Epidermal melanocyte (primary cell): ENCODE results near the gene ETFB.

Experiments
- DNase-seq: peaks from one replicate; pipeline ENCODE4 v3.0.0; 2011; ENCODE audit warnings: low spot score; ENCODE audit not compliant: insufficient read length

Gene ETFB

DNA sequence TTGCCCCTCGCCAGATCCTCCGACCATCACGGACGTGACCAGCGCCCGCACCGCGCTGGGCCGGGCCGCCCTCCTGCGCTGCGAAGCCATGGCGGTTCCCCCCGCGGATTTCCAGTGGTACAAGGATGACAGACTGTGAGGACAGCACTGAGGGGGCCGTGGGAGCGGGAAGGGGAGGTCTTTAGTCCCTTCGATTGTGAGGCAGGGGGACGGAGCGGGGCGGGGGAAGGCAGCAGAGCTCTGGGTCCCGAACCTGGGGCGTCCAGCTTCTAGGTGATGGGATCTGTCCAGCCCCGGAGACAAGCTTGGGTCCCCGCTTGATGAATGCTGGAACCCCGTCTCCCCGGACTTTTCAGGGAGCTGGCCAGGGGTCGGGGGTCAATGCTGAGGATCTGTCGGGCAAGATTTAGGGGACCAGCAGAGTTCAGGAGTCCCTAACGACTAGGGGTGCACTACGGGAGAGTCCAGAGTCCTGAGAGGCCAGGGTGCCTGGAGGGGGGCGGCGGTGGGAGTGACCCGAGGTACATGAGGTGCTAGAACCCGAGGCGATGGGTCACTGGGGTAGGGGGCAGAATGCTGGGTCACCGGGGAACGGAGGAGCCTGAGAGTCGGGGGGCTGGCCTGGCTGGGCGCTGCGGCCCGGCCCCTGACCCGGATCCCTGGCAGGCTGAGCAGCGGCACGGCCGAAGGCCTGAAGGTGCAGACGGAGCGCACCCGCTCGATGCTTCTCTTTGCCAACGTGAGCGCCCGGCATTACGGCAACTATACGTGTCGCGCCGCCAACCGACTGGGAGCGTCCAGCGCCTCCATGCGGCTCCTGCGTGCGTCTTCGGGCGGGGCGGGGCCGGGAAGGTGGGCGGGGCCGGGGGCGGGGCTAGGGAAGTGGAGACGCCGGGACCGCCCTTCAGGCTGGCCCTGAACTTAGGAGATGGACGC lies 38.9 kb downstream of the ETFB start:
- DNase-seq = peak; percentile 40

DNA sequence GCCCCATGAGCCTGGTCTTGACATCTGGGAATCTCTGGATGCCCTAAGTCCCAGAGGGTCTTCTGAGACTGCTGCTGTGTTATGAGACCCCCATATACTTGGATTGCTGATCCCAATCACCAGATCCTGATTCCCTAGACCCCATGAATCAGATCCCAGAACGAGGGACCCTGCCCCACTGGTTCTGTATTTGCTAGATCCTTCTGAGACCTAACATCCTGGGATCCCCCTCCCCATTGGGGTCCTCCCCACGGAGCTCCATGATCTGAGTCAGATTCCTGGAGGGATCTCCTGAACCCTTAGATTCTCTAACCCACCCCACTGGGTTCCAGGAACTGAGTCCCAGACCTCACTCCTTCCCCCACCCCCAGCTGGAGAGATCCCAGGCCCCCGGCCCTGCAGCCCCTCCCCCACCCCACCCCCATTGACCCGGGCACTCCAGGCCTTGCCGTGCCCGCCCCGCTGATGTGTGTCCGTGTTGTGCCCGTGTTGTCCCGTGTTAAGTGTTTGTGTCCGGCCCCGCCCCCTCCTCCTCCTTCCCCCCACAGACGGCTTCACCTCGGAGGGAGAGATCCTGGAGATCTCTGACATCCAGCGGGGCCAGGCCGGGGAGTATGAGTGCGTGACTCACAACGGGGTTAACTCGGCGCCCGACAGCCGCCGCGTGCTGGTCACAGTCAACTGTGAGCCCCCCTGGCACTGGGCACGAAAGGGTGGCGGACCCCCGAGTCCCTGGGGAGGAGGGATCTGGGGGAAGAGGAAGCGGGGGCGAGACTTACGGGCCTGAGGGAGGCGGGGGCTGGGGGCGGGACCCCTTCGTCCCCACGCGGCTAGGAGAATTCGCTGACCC lies 39.7 kb downstream of the ETFB start:
- DNase-seq = peak; percentile 17

DNA sequence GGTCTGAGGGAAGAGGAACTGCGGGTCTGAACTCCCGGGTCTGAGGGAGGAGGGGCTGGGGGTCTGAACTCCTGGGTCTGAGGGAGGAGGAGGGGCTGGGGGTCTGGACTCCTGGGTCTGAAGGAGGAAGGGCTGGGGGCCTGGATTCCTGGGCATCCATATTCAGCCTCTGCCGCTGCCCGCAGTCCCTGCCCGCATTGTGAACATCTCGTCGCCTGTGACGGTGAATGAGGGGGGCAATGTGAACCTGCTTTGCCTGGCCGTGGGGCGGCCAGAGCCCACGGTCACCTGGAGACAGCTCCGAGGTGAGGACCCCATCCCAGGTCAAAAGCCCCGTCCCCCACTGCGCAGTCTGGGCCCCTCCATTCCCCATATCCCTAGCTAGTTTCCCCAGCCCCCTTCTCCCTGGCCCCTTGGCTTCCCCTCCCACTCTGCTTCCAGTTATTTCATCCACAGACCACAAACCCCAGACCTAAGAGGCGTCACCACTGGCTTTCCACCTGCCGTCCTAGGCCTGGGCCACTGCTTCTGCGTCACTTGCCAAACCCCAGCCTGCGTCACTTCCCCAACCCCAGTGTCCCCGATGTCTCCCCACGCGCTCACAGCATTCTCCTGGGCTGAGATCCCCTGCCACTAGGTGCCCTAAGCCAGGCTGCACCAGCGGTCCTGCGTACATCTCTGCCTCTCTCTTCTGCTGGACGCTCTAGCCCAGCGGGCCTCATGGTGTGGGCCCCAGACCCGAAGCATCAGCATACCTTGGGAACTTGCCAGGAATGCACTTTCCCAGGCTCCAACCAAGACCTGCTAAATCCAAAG lies 40.8 kb downstream of the ETFB start:
- no peak for DNase-seq

DNA sequence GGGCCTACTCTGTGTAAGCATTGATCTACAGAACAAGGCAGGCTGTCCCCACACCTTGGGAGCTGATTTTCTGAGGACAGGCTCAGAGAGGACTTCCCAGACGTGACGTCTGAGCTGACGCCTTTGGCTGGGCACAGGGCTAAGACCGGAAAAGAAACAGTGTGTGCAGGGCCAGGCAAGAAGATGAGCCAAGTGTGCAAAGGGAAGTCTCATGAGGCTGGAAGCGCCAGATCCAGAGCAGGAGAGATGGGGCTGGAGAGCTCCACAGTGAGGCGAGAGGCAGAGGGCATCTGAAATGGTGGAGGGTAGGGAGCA lies 42.1 kb downstream of the ETFB start:
- DNase-seq = no peak

DNA sequence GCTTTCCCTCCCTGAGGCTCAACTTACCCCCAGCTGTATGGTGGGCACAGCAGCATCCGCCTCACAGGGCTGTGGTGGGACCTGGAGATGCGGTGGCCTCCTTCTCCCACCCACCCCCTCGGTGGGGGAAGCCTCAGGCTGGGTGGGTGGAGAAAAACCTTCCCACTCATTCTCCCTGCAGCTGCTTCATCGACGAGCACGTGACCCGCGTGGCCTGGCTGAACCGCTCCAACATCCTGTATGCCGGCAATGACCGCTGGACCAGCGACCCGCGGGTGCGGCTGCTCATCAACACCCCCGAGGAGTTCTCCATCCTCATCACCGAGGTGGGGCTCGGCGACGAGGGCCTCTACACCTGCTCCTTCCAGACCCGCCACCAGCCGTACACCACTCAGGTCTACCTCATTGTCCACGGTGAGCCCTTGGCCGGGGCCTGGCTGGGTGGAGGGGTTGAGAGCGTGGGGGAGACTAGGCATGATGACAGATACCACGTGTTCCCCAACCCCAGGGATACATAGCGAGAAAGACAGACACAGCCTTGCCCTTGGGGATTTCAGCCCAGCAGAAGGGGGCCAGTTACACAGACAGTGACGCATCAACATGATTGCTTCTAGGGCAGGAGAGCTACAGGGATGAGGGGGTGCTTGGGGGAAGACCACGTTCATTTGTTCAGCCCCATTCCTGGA lies 42.6 kb downstream of the ETFB start:
- DNase-seq = no peak

DNA sequence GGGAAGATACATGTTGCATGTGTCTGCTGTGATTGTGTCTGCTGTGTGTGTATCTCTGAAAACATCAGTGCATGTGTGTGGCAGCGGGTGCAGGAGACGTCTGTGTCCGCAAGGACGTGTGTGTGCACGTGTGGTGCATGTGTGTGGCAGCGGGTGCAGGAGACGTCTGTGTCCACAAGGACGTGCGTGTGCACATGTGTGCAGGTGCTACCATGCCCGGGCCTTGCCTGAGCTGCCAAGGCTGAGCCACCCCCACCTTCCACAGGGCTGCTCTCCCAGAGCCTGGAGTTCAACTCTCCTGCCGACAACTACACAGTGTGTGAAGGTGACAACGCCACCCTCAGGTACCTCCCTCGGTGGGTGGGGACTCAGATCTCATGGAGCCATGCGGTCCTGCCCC lies 44.4 kb downstream of the ETFB start:
- no peak for DNase-seq

DNA sequence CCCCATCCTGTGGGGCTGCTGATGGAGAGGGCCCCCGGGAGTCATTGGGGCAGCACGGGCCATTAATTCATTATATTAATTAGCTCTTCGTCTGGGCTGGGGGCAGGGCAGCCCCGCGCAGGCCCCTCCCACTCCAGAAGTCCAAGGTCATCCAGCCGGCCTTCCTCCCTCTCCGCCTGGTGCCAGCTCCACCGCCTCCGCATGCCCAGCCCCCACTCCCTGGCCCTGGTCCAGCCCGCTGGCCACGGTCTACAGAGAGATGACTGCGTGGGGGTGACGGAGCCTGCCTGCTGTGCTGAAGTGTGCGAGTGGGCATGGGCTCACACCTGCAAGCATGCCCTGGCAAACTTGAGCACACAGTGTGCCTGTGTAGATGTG lies 45.9 kb downstream of the ETFB start:
- no peak for DNase-seq

DNA sequence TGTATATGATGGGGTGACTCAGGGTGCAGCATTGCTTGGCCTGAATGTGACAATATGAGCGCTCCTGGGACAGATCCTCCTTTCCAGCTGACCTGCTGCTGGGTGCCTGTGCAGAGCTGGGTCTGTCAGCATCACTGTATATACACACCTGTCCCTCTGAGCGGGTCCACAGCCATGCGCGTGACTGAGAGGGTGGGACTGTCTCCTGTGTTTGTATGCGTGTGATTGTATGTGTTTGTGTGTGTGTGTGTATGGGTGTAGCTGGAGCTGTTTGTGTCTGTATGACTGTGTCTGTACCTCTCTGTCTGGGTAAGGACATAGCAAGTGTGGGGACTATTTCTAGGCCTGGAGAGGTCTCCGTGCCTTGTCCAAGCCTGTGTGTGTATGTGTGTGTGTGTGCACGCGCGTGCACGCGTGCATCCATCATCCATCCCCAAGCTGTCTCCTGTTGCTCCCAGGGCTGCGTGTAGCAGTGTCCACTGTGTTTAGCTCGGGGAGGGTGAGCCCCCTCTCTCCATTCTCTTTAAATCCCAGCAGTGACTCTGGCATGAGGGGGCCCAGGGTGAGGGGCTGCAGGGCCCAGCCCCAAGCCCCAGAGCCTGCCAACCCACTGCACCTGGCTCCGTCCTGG lies 46.4 kb downstream of the ETFB start:
- DNase-seq = no peak

DNA sequence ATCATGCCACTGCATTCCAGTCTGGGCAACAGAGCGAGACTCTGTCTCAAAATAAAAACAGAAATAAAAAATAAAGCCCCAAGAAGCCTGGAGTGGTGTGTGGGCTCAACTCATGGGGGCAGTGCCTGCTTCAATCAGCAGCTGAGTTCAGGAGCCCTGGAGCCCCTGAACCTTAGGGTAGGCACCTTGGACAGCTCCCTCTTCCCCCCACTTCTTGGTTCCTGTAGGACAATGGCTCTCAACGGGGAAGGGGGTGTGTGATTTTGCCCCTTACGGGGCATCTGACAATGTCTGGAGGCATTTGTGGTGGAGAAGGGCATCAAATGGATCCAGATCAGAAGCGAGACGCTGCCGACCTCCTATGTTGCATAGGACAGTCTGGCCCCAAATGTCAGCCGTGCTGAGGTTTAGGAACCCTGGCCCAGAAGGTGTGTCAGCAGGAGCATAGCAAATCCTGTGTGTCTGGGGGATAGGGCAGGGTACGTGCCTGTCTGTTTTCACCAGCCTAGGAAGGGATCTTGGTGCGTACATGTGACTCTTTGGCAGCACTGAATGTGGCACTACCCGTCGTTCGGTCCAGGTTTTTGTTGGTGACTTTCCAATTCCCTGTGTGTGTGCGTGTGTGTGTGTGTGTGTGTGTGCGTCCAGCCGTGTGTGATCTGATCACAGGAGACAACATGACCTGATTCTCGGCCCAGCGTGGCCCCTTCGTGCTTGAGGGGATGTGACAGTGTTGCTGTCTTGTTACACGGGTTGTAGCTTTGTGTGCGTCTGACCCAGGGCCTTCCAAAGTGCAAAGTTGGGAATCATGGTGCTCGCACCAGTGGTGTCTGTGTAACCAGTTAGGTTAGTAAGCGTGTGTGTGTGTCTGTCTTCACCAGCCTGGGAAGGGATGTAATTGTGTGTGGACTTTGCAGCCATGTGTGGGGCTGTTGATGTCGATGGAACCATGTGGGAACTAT lies 47.2 kb downstream of the ETFB start:
- no peak for DNase-seq

DNA sequence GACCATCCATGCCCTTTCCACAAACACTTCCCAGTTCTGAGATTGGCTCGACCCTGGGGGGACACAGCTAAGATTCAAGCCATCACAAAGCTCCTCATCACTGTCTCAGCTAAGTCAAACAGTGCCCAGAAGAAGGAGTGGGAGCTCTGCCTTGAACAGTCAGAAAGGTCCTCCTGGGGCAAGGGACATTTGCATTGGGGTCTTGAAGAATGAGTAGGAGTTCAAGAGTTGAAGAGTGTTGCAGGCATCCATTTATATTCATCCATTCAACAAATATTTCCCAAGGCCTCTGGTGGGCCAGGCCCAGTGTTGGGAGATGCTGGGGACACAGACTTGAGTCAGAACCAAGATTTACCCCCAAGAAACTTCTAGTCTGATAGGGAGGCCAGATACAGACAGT lies 48.2 kb downstream of the ETFB start:
- no peak for DNase-seq

DNA sequence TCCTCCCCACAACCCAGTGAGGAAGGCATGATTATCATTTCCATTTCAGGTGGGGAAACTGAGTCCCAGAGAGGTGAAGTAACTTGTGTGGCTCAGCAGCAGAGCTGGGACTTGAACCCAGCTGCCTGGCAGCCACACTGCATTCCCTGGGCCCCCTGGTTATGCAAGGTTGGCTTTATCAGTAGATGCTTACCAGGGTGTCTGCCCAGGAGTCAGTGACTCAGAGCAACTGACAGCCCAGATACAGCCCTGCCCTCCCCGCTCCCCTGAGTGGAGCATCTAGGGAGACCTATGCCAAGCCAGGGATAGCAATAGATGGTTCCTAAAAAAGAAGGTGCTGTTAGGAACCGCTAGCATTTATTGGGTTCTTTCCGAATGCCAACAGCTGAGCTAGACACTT lies 48.8 kb downstream of the ETFB start:
- DNase-seq = no peak

DNA sequence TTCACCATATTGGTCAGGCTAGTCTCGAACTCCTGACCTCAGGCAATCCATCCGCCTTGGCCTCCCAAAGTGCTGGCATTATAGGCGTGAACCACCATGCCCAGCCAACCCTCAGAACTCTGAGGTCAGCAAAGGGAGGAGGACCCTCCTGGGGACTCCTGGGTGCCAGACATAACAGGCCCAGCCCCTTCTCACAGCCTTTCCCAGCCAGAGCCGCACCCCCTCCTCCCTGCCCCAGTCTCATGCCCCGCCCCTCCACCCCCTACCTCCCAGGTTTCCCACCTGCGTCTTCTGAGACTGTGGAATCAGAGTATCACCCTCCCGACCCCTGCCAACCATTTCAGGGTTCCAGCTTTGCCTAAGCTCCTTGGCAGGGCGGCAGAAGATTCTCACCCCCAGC lies 49.5 kb downstream of the ETFB start:
- DNase-seq = no peak

DNA sequence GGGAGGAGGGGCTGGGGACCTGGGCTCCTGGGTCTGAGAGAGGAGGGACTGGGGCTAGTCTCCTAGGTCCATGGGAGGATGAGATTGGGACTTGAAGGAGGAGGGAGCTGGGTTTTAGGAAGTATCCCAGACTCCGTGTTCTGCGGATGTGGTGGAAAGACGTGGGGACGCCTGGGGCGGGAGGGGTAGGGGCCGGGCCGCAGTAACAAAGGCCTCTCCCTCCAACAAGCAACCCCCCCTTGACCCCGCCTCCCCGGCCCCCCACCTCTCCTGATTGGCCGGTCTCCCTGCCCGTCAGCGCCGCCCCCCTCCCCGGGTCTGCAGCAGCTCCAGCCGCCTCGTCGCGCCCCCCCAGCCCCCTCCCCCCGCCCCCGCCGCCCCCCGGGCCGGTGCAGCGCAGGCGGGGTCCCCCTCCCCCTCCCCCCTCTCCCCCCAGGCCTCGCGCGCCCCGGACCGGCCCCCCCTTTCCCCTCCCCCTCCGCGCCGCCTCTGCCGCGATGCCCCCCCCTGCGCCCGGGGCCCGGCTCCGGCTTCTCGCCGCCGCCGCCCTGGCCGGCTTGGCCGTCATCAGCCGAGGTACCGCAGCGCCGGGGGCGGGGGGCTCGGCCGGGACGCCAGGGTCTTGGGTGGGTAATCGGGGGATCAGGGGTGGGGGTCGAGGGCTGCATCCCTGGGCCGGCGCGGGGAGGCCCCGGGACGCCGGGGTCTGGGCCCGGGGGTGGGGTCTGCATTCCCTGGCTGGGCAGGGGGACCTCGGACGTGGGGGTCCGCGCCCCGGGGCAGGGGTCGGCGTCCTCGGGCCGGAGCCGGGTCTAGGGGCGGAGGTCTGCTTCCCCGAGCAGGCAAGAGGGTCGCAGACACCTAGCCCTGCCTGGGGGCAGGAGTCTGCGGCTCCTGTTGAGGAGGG lies 54.6 kb downstream of the ETFB start, which contains the start of gene IGLON5:
Gene IGLON5 (plus strand): TSS at position 294 of the 907 bp plus-strand sequence. CDS start 204 bp downstream, at position 498.
- DNase-seq = no peak

DNA sequence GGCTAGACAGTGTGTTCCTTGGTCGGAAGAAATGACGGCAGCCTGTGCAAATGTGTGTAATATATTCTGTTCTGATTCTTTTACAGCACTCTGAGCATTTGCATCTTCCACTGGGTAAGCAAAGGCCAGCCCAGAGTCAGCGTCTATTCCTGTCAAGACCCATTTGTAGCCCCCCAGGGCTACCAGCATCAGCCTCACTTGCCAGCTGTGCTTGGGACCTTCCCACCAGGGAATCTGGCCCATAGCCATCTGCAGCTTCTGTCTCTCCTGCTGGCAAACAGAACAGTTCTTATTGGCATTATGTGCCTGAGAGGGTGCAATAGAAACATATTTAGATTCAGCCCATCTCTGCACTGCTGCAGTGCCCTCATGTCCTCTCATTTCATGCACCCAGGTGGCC lies 60.7 kb downstream of the ETFB start:
- no peak for DNase-seq

DNA sequence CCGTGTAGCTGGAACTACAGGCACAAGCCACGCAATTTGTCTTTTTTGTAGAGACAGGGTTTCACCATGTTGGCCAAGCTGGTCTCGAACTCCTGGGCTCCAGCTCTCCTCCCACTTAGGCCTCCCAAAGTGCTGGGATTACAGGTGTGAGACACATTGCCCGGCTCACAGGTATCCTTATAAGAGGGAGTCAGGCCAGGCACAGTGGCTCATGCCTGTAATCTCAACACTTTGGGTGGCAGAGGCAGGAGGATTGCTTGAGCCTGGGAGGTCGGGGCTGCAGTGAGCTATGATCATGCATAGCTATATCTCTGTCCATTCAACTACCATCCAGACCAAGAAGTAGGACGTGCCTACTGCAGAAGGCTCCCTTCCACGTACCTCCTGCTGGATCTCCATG lies 64.9 kb downstream of the ETFB start:
- DNase-seq = no peak

DNA sequence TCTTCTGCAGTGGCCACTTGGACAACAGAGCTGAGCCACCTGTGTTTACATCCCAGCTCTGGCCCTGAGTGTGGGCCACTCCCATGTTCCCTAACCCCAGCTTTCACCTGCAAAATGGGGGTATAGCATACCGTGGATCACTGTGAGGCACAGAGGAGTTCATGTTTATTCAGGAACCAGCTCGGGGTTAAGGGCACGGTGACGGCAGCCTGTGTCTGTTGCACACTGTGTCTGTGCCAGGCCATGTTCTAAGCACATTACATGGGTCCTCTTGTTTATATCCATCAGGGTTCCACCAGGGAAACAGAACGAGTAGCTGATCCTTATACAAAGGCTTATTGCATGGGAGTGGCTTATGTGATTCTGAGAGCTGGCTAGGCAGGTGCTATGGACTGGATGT lies 68.8 kb downstream of the ETFB start:
- no peak for DNase-seq

DNA sequence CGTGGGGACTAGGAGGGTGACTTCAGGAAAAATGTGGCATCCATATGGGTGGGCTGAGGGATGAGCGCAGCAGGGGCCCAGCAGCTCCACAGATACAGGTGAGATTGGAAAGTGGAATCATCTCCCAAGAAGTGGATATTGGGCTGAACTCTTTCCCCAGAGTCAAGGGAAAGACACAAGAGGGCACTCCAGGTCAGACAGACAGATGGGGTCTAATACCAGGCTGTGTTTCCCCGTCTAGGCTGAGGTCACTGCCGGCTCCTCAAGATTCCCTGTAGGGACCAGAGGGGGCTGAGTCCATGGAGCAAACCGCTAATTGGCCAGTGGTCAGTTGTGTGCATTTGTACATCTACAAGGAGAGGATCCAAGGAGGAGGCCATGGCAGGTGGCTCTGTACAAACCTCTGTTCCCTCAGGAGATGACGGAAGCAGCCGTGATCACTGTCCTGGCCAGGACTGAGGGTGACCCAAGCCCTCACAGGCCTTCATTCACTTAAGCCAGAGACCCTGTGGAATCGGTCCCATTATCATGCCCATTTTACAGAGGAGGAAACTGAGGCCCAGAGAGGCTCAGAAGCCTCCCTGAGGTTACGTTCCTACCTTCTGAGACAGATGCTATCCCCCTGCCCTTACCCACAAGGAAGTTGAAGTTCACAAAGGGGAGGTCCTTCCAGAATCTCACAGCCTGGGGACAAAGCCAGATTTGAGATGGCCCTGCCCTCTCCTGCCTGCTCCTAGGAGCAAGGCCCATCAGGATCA lies 69.7 kb downstream of the ETFB start:
- DNase-seq = no peak
